Type B pancreatic cell (in vitro differentiated cells): ENCODE measurements around the gene TMEM272. TPM values are rescaled to one million over a fixed set of nuclear protein-coding genes. Genes with fewer than 3 reads are reported as not detected.

ENCODE experiments used
- DNase-seq: peaks from one replicate; pipeline ENCODE4 v3.0.0; 2021; ENCODE audit warnings: mixed read lengths; ENCODE audit not compliant: unreplicated experiment; ENCODE audit errors: extremely low spot score
- H3K27ac Mint-ChIP-seq: 2 replicates; pipeline ENCODE4 v1.8.0; 2021; ENCODE audit warnings: mild to moderate bottlenecking, mixed read lengths
- H3K27me3 Mint-ChIP-seq: 2 replicates; pipeline ENCODE4 v1.8.0; 2021; ENCODE audit warnings: mixed read lengths
- H3K36me3 Mint-ChIP-seq: 2 replicates; pipeline ENCODE4 v1.8.0; 2021; ENCODE audit warnings: mixed read lengths
- H3K4me1 Mint-ChIP-seq: one replicate; pipeline ENCODE4 v1.8.0; 2021; ENCODE audit warnings: mixed read lengths; ENCODE audit not compliant: unreplicated experiment
- H3K4me3 Mint-ChIP-seq: 2 replicates; pipeline ENCODE4 v1.8.0; 2021; ENCODE audit warnings: mild to moderate bottlenecking, mixed read lengths
- H3K9me3 Mint-ChIP-seq: 2 replicates; pipeline ENCODE4 v1.8.0; 2021; ENCODE audit warnings: mixed read lengths
- CTCF ChIP-seq: fragments of 200-600 bp; sonication (generic); conservative IDR thresholded peaks from 2 replicates; pipeline ENCODE4 v1.5.0; 2021; ENCODE audit warnings: antibody characterized with exemption, mild to moderate bottlenecking
- total RNA-seq: library from RNA; stranded (reverse); gene quantifications from 2 replicates; pipeline ENCODE4 v1.2.1, GENCODE V29; 2021; ENCODE audit warnings: low replicate concordance

Gene TMEM272
- total RNA-seq, 1 donor from 2014 or later = 0.63 TPM

- no peak for TF ChIP-seq CTCF
- peaks cover 23% of the 10 kb centered on the region for H3K4me1 Mint-ChIP-seq
- DNase-seq = no peak
- H3K9me3 Mint-ChIP-seq = no peaks in the 10 kb centered on the region
- peak overlapping the region; percentile 30 for H3K27ac Mint-ChIP-seq
- no peak overlapping the region for H3K4me3 Mint-ChIP-seq
- H3K36me3 Mint-ChIP-seq = peaks cover 3% of the 10 kb centered on the region
- no peaks in the 10 kb centered on the region for H3K27me3 Mint-ChIP-seq
Measured at GRCh38 chr13:51782026-51782710, 62.8 kb downstream of the TMEM272 start.

GRCh38 chr13:51781246-51782022 lies 63.5 kb downstream of the TMEM272 start:
- Mint-ChIP-seq H3K4me1 (peaks cover 16% of the 10 kb centered on the region), H3K36me3 (peaks cover 3% of the 10 kb centered on the region), H3K27me3 (no peaks in the 10 kb centered on the region), H3K4me3 (no peak overlapping the region), H3K27ac (peak overlapping the region; percentile 30), H3K9me3 (no peaks in the 10 kb centered on the region)
- peak; percentile 49 for TF ChIP-seq CTCF
- DNase-seq = no peak

GRCh38 chr13:51780099-51780498 lies 64.9 kb downstream of the TMEM272 start:
- H3K9me3 Mint-ChIP-seq = no peaks in the 10 kb centered on the region
- DNase-seq = no peak
- no peak overlapping the region for H3K27ac Mint-ChIP-seq
- TF ChIP-seq CTCF = no peak
- peaks cover 4% of the 10 kb centered on the region for H3K4me1 Mint-ChIP-seq
- H3K36me3 Mint-ChIP-seq = peaks cover 3% of the 10 kb centered on the region
- no peak overlapping the region for H3K4me3 Mint-ChIP-seq
- H3K27me3 Mint-ChIP-seq = no peaks in the 10 kb centered on the region

GRCh38 chr13:51778392-51778791 lies 66.6 kb downstream of the TMEM272 start:
- TF ChIP-seq CTCF = no peak
- Mint-ChIP-seq H3K36me3 (peaks cover 3% of the 10 kb centered on the region), H3K27ac (no peak overlapping the region), H3K4me3 (no peak overlapping the region), H3K27me3 (no peaks in the 10 kb centered on the region), H3K9me3 (no peaks in the 10 kb centered on the region), H3K4me1 (no peaks in the 10 kb centered on the region)
- no peak for DNase-seq

- H3K27ac Mint-ChIP-seq = no peak overlapping the region
- H3K9me3 Mint-ChIP-seq = no peaks in the 10 kb centered on the region
- H3K4me1 Mint-ChIP-seq = no peaks in the 10 kb centered on the region
Measured at GRCh38 chr13:51777921-51778320, 67.1 kb downstream of the TMEM272 start.

More at GRCh38 chr13:51777921-51778320, 67.1 kb downstream of the TMEM272 start:
- TF ChIP-seq CTCF = no peak
- no peak overlapping the region for H3K4me3 Mint-ChIP-seq
- DNase-seq = no peak
- H3K27me3 Mint-ChIP-seq = no peaks in the 10 kb centered on the region
- H3K36me3 Mint-ChIP-seq = peaks cover 3% of the 10 kb centered on the region
